Measurements from ENCODE around the gene C14orf119. TPM values are rescaled to one million over a fixed set of nuclear protein-coding genes. Genes with fewer than 3 reads are reported as not detected.

Gene C14orf119
- total RNA-seq, 3 donors from 2014 or later = 29.6 to 34.4 (median 32.8) TPM

- Histone ChIP-seq H3K27me3 (no peaks in the 10 kb centered on the region), H3K27ac (peak overlapping the region in 1 of 2 donors; percentile 12), H3K9me3 (no peaks in the 10 kb centered on the region), H3K4me3 (no peak overlapping the region), H3K4me1 (peaks cover 0 to 3% of the 10 kb centered on the region in 2 donors), H3K36me3 (no peaks in the 10 kb centered on the region)
- TF ChIP-seq POLR2AphosphoS5 (IDR thresholded peaks at IDR 0.05) (no peak), CTCF (IDR thresholded peaks at IDR 0.05) (no peak), POLR2A (IDR thresholded peaks at IDR 0.05) (no peak)
- no peak for DNase-seq (ENCODE audit: low spot score in 2 of 2)
- intact Hi-C loops (cut with DNase I; ENCODE audit: low total_unique reads) = no loop called here
These were observed 32.6 kb downstream of the C14orf119 start for GRCh38 chr14:23127861-23128260.

- Histone ChIP-seq H3K4me1 (peaks cover 0 to 3% of the 10 kb centered on the region in 2 donors), H3K27ac (peak overlapping the region; percentile 75 to 89), H3K36me3 (no peaks in the 10 kb centered on the region), H3K4me3 (no peak overlapping the region), H3K27me3 (no peaks in the 10 kb centered on the region), H3K9me3 (no peaks in the 10 kb centered on the region)
- intact Hi-C loops (cut with DNase I; ENCODE audit: low total_unique reads) = no loop called here
- DNase-seq (ENCODE audit: low spot score in 2 of 2) = no peak
- no peak for TF ChIP-seq POLR2AphosphoS5 (IDR thresholded peaks at IDR 0.05)
These were observed 33.9 kb downstream of the C14orf119 start for GRCh38 chr14:23128969-23129758.

- Histone ChIP-seq H3K27me3 (no peaks in the 10 kb centered on the region), H3K4me1 (peaks cover 0 to 3% of the 10 kb centered on the region in 2 donors), H3K4me3 (no peak overlapping the region), H3K36me3 (no peaks in the 10 kb centered on the region), H3K9me3 (no peaks in the 10 kb centered on the region), H3K27ac (peak overlapping the region; percentile 75 to 89)
- TF ChIP-seq POLR2AphosphoS5 (IDR thresholded peaks at IDR 0.05) = no peak
- no peak for TF ChIP-seq POLR2A (IDR thresholded peaks at IDR 0.05)
- TF ChIP-seq CTCF (IDR thresholded peaks at IDR 0.05) = no peak
- intact Hi-C loops (cut with DNase I; ENCODE audit: low total_unique reads) = no loop called here
- DNase-seq (ENCODE audit: low spot score in 2 of 2) = peak; percentile 85 to 88
These were observed 34.5 kb downstream of the C14orf119 start for GRCh38 chr14:23129759-23130316.

- TF ChIP-seq POLR2AphosphoS5 (IDR thresholded peaks at IDR 0.05) = no peak
- no peak for TF ChIP-seq CTCF (IDR thresholded peaks at IDR 0.05)
- TF ChIP-seq POLR2A (IDR thresholded peaks at IDR 0.05) = no peak
- Histone ChIP-seq H3K27me3 (no peaks in the 10 kb centered on the region), H3K4me1 (peaks cover 0 to 3% of the 10 kb centered on the region in 2 donors), H3K4me3 (no peak overlapping the region), H3K27ac (peak overlapping the region; percentile 65 to 75), H3K9me3 (no peaks in the 10 kb centered on the region), H3K36me3 (no peaks in the 10 kb centered on the region)
- intact Hi-C loops (cut with DNase I; ENCODE audit: low total_unique reads) = no loop called here
- DNase-seq (ENCODE audit: low spot score in 2 of 2) = no peak
These were observed 35.6 kb downstream of the C14orf119 start for GRCh38 chr14:23130871-23131270.

GRCh38 chr14:23131482-23131881 lies 36.2 kb downstream of the C14orf119 start:
- Histone ChIP-seq H3K9me3 (no peaks in the 10 kb centered on the region), H3K4me1 (peaks cover 0 to 3% of the 10 kb centered on the region in 2 donors), H3K27me3 (no peaks in the 10 kb centered on the region), H3K36me3 (no peaks in the 10 kb centered on the region), H3K4me3 (no peak overlapping the region), H3K27ac (peak overlapping the region; percentile 65 to 75)
- no peak for TF ChIP-seq POLR2AphosphoS5 (IDR thresholded peaks at IDR 0.05)
- no peak for TF ChIP-seq CTCF (IDR thresholded peaks at IDR 0.05)
- no peak for DNase-seq (ENCODE audit: low spot score in 2 of 2)
- intact Hi-C loops (cut with DNase I; ENCODE audit: low total_unique reads) = no loop called here

Data from breast epithelium (tissue), 4 donors.